GM21390 (cell line): Measurements from ENCODE around the gene AMMECR1.
"Not testable (repeated sequence)": the region's sequence is repeated elsewhere in the genome, so short reads cannot be mapped to it uniquely, and the experiment has no call there.

Experiments used
- ATAC-seq: cut with Tn5 transposase; IDR thresholded peaks from one replicate; pipeline ENCODE4 v1.9.1; 2021; ENCODE audit not compliant: unreplicated experiment

Gene AMMECR1

GRCh38 chrX:110173192-110174175 lies 144.4 kb downstream of the AMMECR1 start:
- ATAC-seq = no peak

- peak; percentile 99 for ATAC-seq
Observed at GRCh38 chrX:110172215-110172614, 145.7 kb downstream of the AMMECR1 start.

- no peak for ATAC-seq
Observed at GRCh38 chrX:110171442-110171841, 146.4 kb downstream of the AMMECR1 start.

GRCh38 chrX:110170029-110170428 lies 147.9 kb downstream of the AMMECR1 start:
- ATAC-seq = no peak

GRCh38 chrX:110168585-110168984 lies 149.3 kb downstream of the AMMECR1 start:
- no peak for ATAC-seq

GRCh38 chrX:110167952-110168451 lies 149.9 kb downstream of the AMMECR1 start:
- ATAC-seq = no peak

- no peak for ATAC-seq
Observed at GRCh38 chrX:110163488-110163887, 154.4 kb downstream of the AMMECR1 start.

- ATAC-seq = no peak
Observed at GRCh38 chrX:110162867-110163266, 155.0 kb downstream of the AMMECR1 start.

- ATAC-seq = no peak
Observed at GRCh38 chrX:110162131-110162530, 155.8 kb downstream of the AMMECR1 start.

- ATAC-seq = no peak
Observed at GRCh38 chrX:110161361-110161686, 156.6 kb downstream of the AMMECR1 start.

- no peak for ATAC-seq
Observed at GRCh38 chrX:110159865-110160264, 158.0 kb downstream of the AMMECR1 start.

- ATAC-seq = no peak
Observed at GRCh38 chrX:110159235-110159634, 158.7 kb downstream of the AMMECR1 start.

GRCh38 chrX:110157444-110157843 lies 160.4 kb downstream of the AMMECR1 start:
- ATAC-seq = no peak

- no peak for ATAC-seq
Observed at GRCh38 chrX:110156167-110156754, 161.6 kb downstream of the AMMECR1 start.

GRCh38 chrX:110155759-110156158 lies 162.1 kb downstream of the AMMECR1 start:
- no peak for ATAC-seq

- ATAC-seq = not testable (repeated sequence)
Observed at GRCh38 chrX:110154328-110154727, 163.6 kb downstream of the AMMECR1 start.

- ATAC-seq = no peak
Observed at GRCh38 chrX:110153896-110154295, 164.0 kb downstream of the AMMECR1 start.

- ATAC-seq = no peak
Observed at GRCh38 chrX:110153244-110153643, 164.6 kb downstream of the AMMECR1 start.

- ATAC-seq = peak; percentile 59
Observed at GRCh38 chrX:110146521-110146920, 171.4 kb downstream of the AMMECR1 start.

GRCh38 chrX:110145854-110146253 lies 172.0 kb downstream of the AMMECR1 start:
- ATAC-seq = peak; percentile 71

GRCh38 chrX:110145311-110145710 lies 172.6 kb downstream of the AMMECR1 start:
- ATAC-seq = peak; percentile 28
